ENCODE data around the gene PPP1R11. TPM values are rescaled to one million over a fixed set of nuclear protein-coding genes. Genes with fewer than 3 reads are reported as not detected.

The PPP1R11 gene
- total and polyA plus RNA-seq, 9 of the 15 experiments (the other 6 are each of a cell fraction or from before 2014, with no cell fraction given) = 17.8 to 94.8 (median 44.6) TPM

- TF ChIP-seq ETV6 (IDR thresholded peaks at IDR 0.05; ENCODE audit: borderline replicate concordance in 1 of 2, low read depth in 2 of 2, low read length in 1 of 2) (no peak), ETV6 (CRISPR knock-in tag; IDR thresholded peaks at IDR 0.05; ENCODE audit: borderline replicate concordance) (no peak), RFX7 (CRISPR knock-in tag; IDR thresholded peaks at IDR 0.05) (no peak), ZNF408 (CRISPR knock-in tag; IDR thresholded peaks at IDR 0.05; ENCODE audit: low read depth) (no peak), CHD7 (IDR thresholded peaks at IDR 0.05; ENCODE audit: low read depth, low read length) (no peak), ZNF277 (CRISPR knock-in tag; IDR thresholded peaks at IDR 0.05; ENCODE audit: borderline replicate concordance) (no peak), TAF1 (IDR thresholded peaks at IDR 0.05; ENCODE audit: control insufficient read depth, extremely low read depth, insufficient read depth, low read length, severe bottlenecking) (no peak), MAX (CRISPR knock-in tag; IDR thresholded peaks at IDR 0.05) (no peak), CREM (IDR thresholded peaks at IDR 0.05; ENCODE audit: low read depth) (peak; percentile 44), SRSF1 (IDR thresholded peaks at IDR 0.05; ENCODE audit: low read depth, low read length) (no peak), USF1 (CRISPR knock-in tag; IDR thresholded peaks at IDR 0.05) (no peak), KLF16 (IDR thresholded peaks at IDR 0.05) (peak; percentile 48; the same call in 1 of the 2 replicates)
Measured at GRCh38 chr6:30102970-30103871, 36.2 kb downstream of the PPP1R11 start (continued).
